GM19395 (cell line): Measurements from ENCODE around the gene FANK1.

Experiments
- ATAC-seq: cut with Tn5 transposase; IDR thresholded peaks from one replicate; pipeline ENCODE4 v1.9.1; 2021; ENCODE audit warnings: mild to moderate bottlenecking, moderate library complexity; ENCODE audit not compliant: unreplicated experiment

The FANK1 gene

DNA sequence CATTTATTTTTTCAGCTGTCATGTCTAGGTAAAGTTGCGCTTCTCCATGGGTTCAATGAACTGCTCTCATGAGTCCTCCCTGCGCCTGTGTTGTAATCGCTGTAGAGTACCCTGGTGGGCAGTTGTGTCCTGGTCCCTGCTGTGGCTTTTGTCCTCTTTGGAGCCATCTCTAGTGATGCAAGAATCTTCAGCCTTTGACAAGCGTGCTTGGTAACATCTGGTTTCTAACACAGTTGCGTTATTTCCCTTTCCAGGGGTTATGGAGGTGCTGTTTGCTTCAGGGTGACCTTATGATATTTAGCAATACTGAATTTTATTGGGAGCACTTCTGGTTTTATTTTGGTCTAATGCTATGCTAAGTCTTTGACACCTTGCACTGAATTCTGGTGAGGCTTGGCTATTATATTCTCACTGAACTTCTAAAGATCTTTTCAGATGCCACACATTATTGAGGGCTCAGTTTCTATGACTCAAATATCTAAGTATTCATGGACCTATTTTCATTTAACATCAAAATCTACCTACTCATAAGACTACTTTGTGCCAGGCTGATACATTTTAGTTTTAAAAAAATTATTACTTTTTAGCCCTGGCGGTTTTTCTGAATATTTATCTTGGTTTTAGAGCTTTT is 88.6 kb downstream of the FANK1 start:
- ATAC-seq, result no peak

DNA sequence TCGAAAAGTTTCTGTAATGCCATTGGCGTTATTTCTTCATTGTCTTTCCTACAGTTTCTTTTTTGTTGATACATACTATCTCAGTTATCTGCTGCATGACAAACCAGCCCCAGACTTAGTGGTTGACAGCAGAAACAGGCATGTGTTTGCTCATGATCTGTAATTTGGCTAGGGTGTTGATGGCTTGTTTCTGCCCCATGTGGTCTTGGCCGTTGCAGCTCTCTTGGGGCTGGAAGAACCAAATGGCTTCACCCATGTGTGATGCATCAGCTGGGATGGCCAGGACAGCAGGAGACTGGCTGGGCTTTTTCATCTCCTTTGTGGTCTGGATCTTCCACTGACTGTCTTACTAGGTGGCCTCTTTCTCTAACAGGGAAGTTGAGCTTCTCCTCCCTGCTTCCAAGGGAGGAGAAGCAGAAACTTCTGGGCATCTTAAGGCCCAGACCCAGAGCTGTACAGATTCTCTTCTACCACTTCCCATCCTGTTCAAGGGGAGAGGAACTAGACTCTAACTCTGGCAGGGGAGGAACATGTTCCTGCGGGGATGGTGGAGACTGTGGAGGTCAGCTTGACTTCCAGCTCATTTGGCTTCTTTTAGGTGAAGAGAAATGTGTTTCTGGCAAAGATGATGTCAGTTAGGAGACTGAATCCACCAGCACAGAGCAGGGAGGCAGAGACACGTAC is 89.3 kb downstream of the FANK1 start:
- ATAC-seq, result no peak

GRCh38 chr10:125989791-125990190 is 93.4 kb downstream of the FANK1 start:
- ATAC-seq, result no peak

- no peak for ATAC-seq
These were observed 94.6 kb downstream of the FANK1 start for GRCh38 chr10:125990974-125991373.

DNA sequence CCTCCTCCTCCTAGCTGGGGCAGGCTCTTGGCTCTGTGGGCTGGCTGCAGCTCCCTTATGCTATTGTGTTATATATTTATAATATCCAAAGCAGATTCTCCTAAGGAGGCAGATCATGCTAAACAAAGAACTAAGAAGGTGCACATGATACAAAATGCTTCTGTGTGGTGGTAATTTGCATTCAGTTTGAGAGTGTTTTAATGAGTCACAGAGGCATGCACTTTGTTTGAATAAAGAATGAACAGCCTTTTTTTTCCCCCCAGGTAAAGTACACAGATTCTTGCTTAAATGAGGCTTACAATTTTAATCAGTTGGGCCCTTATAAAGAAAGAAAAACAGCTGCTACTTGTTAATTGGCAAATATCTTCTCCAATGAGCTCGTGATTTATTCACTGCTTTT is 95.0 kb downstream of the FANK1 start:
- no peak for ATAC-seq

GRCh38 chr10:125992254-125992653 is 95.9 kb downstream of the FANK1 start:
- ATAC-seq, result no peak

GRCh38 chr10:125994601-125995000 is 98.2 kb downstream of the FANK1 start:
- ATAC-seq, result no peak

GRCh38 chr10:125995726-125996304 is 99.5 kb downstream of the FANK1 start:
- no peak for ATAC-seq

DNA sequence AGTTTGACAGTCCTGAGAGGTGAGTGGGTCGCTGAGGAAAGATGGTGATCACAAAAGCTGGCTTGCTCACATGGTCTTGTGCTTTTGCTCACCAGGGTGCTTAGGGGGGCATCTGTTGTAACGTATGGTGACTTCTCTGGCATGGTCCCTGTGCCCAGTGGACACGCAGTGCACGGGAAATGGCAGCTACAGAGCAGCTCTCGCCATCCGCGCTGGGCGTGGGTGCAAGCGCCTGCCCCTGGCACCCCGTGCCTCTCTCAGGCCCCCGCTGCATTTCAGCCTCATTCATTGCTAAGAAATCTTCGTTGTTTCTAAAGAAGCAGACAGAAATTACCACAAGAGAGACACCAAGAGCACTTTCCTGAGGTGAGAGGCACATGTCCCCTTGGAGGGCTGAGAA is 101.2 kb downstream of the FANK1 start:
- no peak for ATAC-seq

DNA sequence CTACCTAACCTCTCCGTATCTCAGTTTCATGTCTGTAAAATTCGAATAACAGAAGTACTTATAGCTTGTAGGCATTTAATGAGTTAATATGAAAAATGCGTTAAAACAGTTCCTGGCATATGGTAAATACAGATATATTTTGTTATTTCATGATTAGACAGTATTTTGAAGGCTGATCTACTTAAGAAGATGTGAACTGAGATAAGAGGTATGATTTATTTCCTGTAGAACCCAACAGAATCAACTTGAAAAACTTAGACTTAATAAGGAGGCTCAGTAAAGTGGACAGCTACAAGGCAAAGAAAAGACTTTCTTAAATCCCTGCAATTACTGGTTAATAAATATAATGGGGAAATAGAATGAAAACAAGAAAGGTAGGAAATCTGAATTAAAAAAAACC is 103.3 kb downstream of the FANK1 start:
- no peak for ATAC-seq

DNA sequence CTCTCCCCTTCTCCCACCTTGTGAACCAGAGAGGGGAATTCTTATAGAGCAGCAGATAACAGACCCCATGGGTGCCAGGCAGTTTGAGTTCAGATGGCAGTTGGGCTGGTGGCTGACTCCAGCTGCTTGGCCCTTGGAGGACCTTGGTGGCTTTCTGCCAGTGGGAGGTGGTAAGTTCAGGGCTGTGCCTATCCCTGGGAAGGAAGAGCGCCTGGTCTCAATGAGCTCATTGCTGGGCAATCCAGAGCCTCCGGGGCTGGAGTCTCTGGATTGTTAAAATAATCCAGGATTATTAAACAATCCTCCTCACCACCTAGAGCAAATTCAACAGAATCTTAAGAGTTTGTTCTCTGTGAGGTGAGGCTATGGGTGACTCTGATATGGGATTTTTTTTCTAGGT is 105.2 kb downstream of the FANK1 start:
- ATAC-seq, result no peak

- no peak for ATAC-seq
These were observed 108.4 kb downstream of the FANK1 start for GRCh38 chr10:126004752-126005151.

GRCh38 chr10:126006264-126006663 is 109.9 kb downstream of the FANK1 start:
- ATAC-seq, result no peak

DNA sequence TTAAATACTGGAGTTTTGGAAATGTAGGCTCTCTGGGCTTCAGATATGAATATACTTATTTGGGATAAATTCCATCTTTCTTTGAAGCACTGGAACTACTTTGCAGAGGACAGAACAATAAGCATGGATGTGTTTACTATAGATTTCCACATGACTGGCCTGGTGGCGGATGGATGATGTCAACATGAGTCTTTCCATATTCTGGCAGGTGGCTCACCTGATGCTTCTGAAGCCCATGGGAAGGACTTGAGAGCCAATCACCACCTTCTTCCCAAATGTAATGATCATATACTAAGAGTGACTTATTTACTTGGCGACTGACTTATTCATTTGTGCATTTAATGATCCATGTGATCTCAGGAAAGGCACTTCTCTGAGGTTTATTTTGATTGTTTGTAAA is 110.5 kb downstream of the FANK1 start:
- no peak for ATAC-seq

- ATAC-seq, result no peak
These were observed 113.3 kb downstream of the FANK1 start for GRCh38 chr10:126009650-126010049.

DNA sequence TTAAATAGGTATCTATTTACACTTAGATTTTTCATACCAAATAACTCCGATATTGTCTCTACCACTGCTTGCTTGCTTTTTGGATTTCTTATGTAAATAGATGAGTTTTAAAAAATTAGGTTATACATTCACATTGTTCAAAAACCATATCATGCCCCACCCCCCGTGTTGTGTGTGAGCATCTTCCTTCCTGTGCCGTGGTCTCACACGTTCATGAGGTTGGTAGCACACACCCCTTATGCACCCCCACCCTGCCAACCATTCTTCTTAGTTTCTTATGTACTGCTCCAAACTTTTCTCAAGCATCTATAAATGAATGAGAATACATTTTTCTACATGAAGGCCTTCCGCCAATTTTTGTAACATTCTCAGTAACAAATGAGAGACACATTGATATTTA is 115.6 kb downstream of the FANK1 start:
- ATAC-seq, result no peak

- ATAC-seq, result no peak
These were observed 116.1 kb downstream of the FANK1 start for GRCh38 chr10:126012485-126012884.

DNA sequence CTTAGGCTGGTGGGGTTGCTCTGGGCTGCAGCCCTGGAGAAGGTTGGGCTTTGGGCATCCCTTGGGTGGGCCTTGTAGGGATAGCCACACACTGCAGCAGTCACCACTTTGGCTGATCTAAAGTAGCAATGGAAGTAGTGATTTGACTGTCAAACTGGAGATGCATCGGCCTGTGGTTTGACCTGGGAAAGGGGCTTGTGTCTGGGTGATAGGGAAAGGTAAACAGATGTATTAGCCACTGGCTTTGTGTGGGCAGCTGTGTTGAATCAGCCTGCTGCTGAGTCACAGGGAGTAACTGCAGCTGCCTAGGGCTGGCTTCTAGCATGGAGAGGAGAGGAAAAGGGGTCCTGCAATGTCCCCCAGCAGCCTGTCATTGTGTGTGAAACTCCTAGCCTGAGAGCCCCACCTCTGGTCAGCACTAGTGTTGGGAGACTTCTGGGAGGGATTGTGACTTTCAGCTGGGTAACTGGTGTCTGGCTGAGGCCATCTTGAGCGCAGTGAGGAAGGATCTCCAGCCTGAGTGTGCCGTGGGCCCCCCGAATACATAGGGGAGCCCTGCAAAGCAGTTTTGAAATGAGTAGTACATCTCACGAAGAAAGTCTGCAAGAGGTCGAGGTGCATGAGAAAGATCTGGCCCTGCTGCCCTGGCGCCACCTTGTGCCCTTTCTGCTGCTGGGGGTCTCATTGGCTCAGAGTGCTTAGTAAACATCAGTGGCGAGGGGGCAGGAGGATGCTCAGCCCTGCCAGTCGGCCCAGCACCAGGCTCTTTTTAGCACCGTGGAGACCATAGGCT is 117.3 kb downstream of the FANK1 start:
- ATAC-seq, result no peak

DNA sequence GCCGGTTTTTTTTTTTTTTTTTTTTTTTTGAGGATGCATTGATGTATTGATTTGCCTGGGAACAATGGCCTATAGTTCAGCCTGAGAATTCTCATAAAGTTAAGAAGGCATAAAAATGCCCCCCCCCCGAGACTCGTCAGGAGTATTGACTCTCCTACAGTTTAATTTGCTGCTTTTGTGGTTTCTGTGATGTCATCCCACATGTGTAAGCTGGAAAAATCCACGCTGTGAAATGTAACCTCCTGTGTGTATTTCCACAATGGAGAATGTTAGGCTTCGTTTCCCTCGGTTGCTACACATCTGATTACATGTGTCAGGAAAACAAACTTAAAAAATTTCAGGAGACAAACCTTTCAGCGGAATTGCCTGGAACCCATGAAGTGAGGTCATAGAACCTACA is 117.9 kb downstream of the FANK1 start:
- no peak for ATAC-seq

- ATAC-seq, result no peak
These were observed 119.0 kb downstream of the FANK1 start for GRCh38 chr10:126015413-126015812.

DNA sequence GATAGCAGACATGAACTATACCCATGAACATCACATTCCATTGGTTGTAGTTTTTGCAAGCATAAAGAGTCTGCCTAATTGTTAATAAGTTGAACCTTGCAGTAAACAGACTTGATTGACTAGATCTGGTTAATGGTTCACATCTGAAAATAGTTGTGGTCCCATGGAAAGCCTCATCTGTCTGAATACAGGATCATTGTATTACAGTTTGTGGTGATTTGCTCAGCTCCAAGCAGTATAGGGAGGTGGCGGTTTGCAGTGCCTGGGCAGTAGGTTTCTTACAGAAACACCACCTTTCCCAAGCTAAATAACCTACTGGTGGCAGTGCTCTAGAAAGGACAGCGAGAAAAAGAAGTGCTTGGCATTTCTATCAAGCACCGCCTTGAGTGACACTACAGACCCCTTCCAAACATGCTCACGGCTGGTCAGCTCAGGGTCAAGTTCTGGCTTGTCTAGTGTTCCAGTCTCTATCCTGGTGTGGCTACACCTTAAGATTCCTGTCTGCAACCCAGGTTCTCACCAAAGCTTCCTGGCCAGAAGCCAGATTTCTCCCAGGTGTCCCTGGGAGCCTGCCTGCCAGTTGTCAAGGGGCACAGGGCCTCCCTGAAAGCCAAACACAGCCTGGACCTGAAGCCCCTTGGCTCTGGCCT is 119.9 kb downstream of the FANK1 start:
- ATAC-seq, result no peak
